Keratinocyte (primary cell): ENCODE results near the gene CFAP53.

Source experiments
- CTCF ChIP-seq, 3 experiments: IDR thresholded peaks in 1 of 3; conservative IDR thresholded peaks in 1 of 3; optimal IDR thresholded peaks in 1 of 3; 2 replicates in 2 of 3; 3 replicates in 1 of 3; pipeline versions ENCODE3 to v1.5.1; 2011; ENCODE audit warnings: low read length in 3 of 3, mild to moderate bottlenecking in 3 of 3, moderate library complexity in 2 of 3, control low read depth in 1 of 3, inconsistent platforms in 1 of 3; ENCODE audit not compliant: insufficient read depth in 2 of 3; ENCODE audit errors: extremely low read depth in 1 of 3
- EZH2 ChIP-seq: IDR thresholded peaks from one replicate; pipeline ENCODE4 v1.6.1; 2012; ENCODE audit warnings: inconsistent platforms, mild to moderate bottlenecking, low read length, moderate library complexity

- no peak for TF ChIP-seq CTCF (optimal IDR thresholded peaks at IDR 0.05 in 1 of 3, IDR thresholded peaks at IDR 0.05 in 1 of 3, conservative IDR thresholded peaks at IDR 0.05 in 1 of 3; ENCODE audit: extremely low read depth in 1 of 3, insufficient read depth in 2 of 3, low read length in 3 of 3)
- no peak for TF ChIP-seq EZH2
Measured at GRCh38 chr18:50249576-50249975, 16.7 kb downstream of the CFAP53 start.
